Lower leg skin (tissue), 3 donors: ENCODE data around the gene TBATA.

Experiments
- POLR2A ChIP-seq, 2 donors: fragments of 450-650 bp; IDR thresholded peaks; one replicate each; pipeline ENCODE4 v1.6.1; 2016 to 2017; ENCODE audit warnings: antibody characterized with exemption in 2 of 2, mild to moderate bottlenecking in 1 of 2, moderate library complexity in 1 of 2
- TF ChIP-seq, protein P1 (sequence below), 3 donors: fragments of 450-650 bp; IDR thresholded peaks; one replicate each; pipeline ENCODE4 v1.5.1; 2016; ENCODE audit warnings: antibody characterized with exemption in 3 of 3, mild to moderate bottlenecking in 3 of 3, moderate library complexity in 2 of 3

DNA sequence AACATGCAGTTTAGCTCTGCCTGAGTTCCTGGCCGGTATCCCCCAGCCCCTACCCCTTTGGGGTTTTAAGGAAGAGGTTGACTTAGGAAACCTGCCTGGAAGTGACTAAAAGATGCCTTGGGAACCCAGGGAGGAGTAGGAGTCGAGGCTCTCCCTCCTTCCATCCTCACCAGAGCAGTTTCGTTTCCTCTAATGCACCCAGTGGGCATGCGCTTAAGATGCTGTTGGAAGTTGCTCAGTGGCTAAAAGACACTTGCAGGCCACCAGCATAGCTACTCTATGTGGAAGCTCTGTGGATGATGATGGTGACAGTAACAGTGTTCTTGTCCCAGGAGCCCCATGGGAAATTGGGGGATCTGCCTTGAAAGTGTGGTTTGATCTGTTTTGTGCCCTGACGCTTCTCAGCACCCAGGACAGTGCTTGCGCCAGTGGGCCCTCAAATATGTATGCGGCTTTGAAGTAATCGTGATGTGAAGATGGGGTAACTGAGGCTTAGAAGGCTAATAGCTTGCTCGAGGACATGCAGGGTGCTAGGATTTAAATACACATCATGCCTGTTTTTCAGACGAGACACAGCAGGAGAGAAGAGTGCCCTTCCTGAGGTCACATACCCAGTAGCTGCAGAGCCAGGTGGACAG, 32.0 kb downstream of the TBATA start:
- TF ChIP-seq, protein P1, sequence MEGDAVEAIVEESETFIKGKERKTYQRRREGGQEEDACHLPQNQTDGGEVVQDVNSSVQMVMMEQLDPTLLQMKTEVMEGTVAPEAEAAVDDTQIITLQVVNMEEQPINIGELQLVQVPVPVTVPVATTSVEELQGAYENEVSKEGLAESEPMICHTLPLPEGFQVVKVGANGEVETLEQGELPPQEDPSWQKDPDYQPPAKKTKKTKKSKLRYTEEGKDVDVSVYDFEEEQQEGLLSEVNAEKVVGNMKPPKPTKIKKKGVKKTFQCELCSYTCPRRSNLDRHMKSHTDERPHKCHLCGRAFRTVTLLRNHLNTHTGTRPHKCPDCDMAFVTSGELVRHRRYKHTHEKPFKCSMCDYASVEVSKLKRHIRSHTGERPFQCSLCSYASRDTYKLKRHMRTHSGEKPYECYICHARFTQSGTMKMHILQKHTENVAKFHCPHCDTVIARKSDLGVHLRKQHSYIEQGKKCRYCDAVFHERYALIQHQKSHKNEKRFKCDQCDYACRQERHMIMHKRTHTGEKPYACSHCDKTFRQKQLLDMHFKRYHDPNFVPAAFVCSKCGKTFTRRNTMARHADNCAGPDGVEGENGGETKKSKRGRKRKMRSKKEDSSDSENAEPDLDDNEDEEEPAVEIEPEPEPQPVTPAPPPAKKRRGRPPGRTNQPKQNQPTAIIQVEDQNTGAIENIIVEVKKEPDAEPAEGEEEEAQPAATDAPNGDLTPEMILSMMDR (IDR thresholded peaks at IDR 0.05): no peak
- TF ChIP-seq POLR2A (IDR thresholded peaks at IDR 0.05): no peak
